IPS-18a (cell line): ENCODE measurements around the gene MAST4.

Source experiments
- H3K27ac ChIP-seq: one replicate; pipeline ENCODE4 v1.5.1; 2013; ENCODE audit warnings: low read length
- H3K27me3 ChIP-seq: one replicate; pipeline ENCODE4 v1.6.1; 2013; ENCODE audit warnings: mild to moderate bottlenecking, low read length; ENCODE audit not compliant: control insufficient read depth, insufficient read depth
- H3K36me3 ChIP-seq: one replicate; pipeline ENCODE4 v1.6.1; 2013; ENCODE audit warnings: low read depth, low read length; ENCODE audit not compliant: control insufficient read depth
- H3K4me1 ChIP-seq: one replicate; pipeline ENCODE4 v1.6.1; 2013; ENCODE audit warnings: low read depth, low read length; ENCODE audit not compliant: control insufficient read depth
- H3K4me3 ChIP-seq: one replicate; pipeline ENCODE4 v1.5.1; 2013; ENCODE audit warnings: low read length
- H3K9ac ChIP-seq: one replicate; pipeline ENCODE4 v1.6.1; 2013; ENCODE audit warnings: mild to moderate bottlenecking, low read length, moderate library complexity
- H3K9me3 ChIP-seq: one replicate; pipeline ENCODE4 v1.6.1; 2013; ENCODE audit warnings: low read depth, low read length; ENCODE audit not compliant: control insufficient read depth

Gene MAST4

GRCh38 chr5:66909364-66909763, 313.2 kb downstream of the MAST4 start:
- Histone ChIP-seq H3K4me3 (no peak overlapping the region), H3K27me3 (peaks cover 42% of the 10 kb centered on the region), H3K9me3 (no peaks in the 10 kb centered on the region)

GRCh38 chr5:66912787-66913186, 316.6 kb downstream of the MAST4 start:
- Histone ChIP-seq H3K4me3 (no peak overlapping the region), H3K36me3 (no peaks in the 10 kb centered on the region), H3K9ac (no peak overlapping the region), H3K27ac (no peak overlapping the region), H3K27me3 (peaks cover 8% of the 10 kb centered on the region), H3K9me3 (no peaks in the 10 kb centered on the region), H3K4me1 (peaks cover 7% of the 10 kb centered on the region)

More at GRCh38 chr5:66909364-66909763, 313.2 kb downstream of the MAST4 start:
- Histone ChIP-seq H3K4me1 (peaks cover 22% of the 10 kb centered on the region), H3K9ac (no peak overlapping the region), H3K27ac (no peak overlapping the region), H3K36me3 (no peaks in the 10 kb centered on the region)

- no peak overlapping the region for H3K4me3 ChIP-seq
- H3K27me3 ChIP-seq = no peaks in the 10 kb centered on the region
- no peak overlapping the region for H3K9ac ChIP-seq
- no peak overlapping the region for H3K27ac ChIP-seq
- H3K36me3 ChIP-seq = no peaks in the 10 kb centered on the region
- H3K4me1 ChIP-seq = no peaks in the 10 kb centered on the region
- no peaks in the 10 kb centered on the region for H3K9me3 ChIP-seq
Observed at GRCh38 chr5:66915531-66915930, 319.3 kb downstream of the MAST4 start.

- no peak overlapping the region for H3K4me3 ChIP-seq
- no peaks in the 10 kb centered on the region for H3K4me1 ChIP-seq
- H3K36me3 ChIP-seq = no peaks in the 10 kb centered on the region
- H3K27ac ChIP-seq = no peak overlapping the region
- no peak overlapping the region for H3K9ac ChIP-seq
- H3K27me3 ChIP-seq = no peaks in the 10 kb centered on the region
- no peaks in the 10 kb centered on the region for H3K9me3 ChIP-seq
Observed at GRCh38 chr5:66922881-66923280, 326.7 kb downstream of the MAST4 start.

GRCh38 chr5:66923457-66923856, 327.3 kb downstream of the MAST4 start:
- no peaks in the 10 kb centered on the region for H3K4me1 ChIP-seq
- H3K4me3 ChIP-seq = no peak overlapping the region
- no peaks in the 10 kb centered on the region for H3K27me3 ChIP-seq
- H3K9ac ChIP-seq = no peak overlapping the region
- H3K36me3 ChIP-seq = no peaks in the 10 kb centered on the region
- H3K9me3 ChIP-seq = no peaks in the 10 kb centered on the region
- no peak overlapping the region for H3K27ac ChIP-seq

- no peaks in the 10 kb centered on the region for H3K4me1 ChIP-seq
Observed at GRCh38 chr5:66923922-66924321, 327.7 kb downstream of the MAST4 start.

GRCh38 chr5:66927140-66927539, 330.9 kb downstream of the MAST4 start:
- no peaks in the 10 kb centered on the region for H3K27me3 ChIP-seq

More at GRCh38 chr5:66923922-66924321, 327.7 kb downstream of the MAST4 start:
- H3K27me3 ChIP-seq = no peaks in the 10 kb centered on the region
- no peaks in the 10 kb centered on the region for H3K9me3 ChIP-seq
- H3K36me3 ChIP-seq = no peaks in the 10 kb centered on the region
- H3K4me3 ChIP-seq = no peak overlapping the region
- H3K9ac ChIP-seq = no peak overlapping the region
- no peak overlapping the region for H3K27ac ChIP-seq

GRCh38 chr5:66929281-66929680, 333.1 kb downstream of the MAST4 start:
- no peaks in the 10 kb centered on the region for H3K4me1 ChIP-seq
- no peak overlapping the region for H3K27ac ChIP-seq
- H3K9ac ChIP-seq = no peak overlapping the region
- H3K4me3 ChIP-seq = no peak overlapping the region
- no peaks in the 10 kb centered on the region for H3K9me3 ChIP-seq
- no peaks in the 10 kb centered on the region for H3K27me3 ChIP-seq
- H3K36me3 ChIP-seq = no peaks in the 10 kb centered on the region

More at GRCh38 chr5:66927140-66927539, 330.9 kb downstream of the MAST4 start:
- no peaks in the 10 kb centered on the region for H3K9me3 ChIP-seq
- H3K27ac ChIP-seq = no peak overlapping the region
- H3K9ac ChIP-seq = no peak overlapping the region
- H3K4me3 ChIP-seq = no peak overlapping the region
- no peaks in the 10 kb centered on the region for H3K4me1 ChIP-seq
- no peaks in the 10 kb centered on the region for H3K36me3 ChIP-seq

- Histone ChIP-seq H3K27me3 (no peaks in the 10 kb centered on the region), H3K9ac (no peak overlapping the region), H3K27ac (no peak overlapping the region), H3K4me1 (no peaks in the 10 kb centered on the region), H3K9me3 (no peaks in the 10 kb centered on the region), H3K36me3 (no peaks in the 10 kb centered on the region), H3K4me3 (no peak overlapping the region)
Observed at GRCh38 chr5:66929995-66930394, 333.8 kb downstream of the MAST4 start.

- Histone ChIP-seq H3K4me3 (no peak overlapping the region), H3K36me3 (no peaks in the 10 kb centered on the region), H3K9ac (no peak overlapping the region), H3K9me3 (no peaks in the 10 kb centered on the region), H3K4me1 (no peaks in the 10 kb centered on the region), H3K27ac (no peak overlapping the region), H3K27me3 (no peaks in the 10 kb centered on the region)
Observed at GRCh38 chr5:66931651-66932050, 335.5 kb downstream of the MAST4 start.

- H3K4me3 ChIP-seq = no peak overlapping the region
- H3K4me1 ChIP-seq = no peaks in the 10 kb centered on the region
- H3K27ac ChIP-seq = no peak overlapping the region
- no peaks in the 10 kb centered on the region for H3K36me3 ChIP-seq
- H3K9ac ChIP-seq = no peak overlapping the region
- H3K9me3 ChIP-seq = no peaks in the 10 kb centered on the region
- no peaks in the 10 kb centered on the region for H3K27me3 ChIP-seq
Observed at GRCh38 chr5:66932457-66932856, 336.3 kb downstream of the MAST4 start.

GRCh38 chr5:66933066-66933465, 336.9 kb downstream of the MAST4 start:
- Histone ChIP-seq H3K9ac (no peak overlapping the region), H3K4me1 (no peaks in the 10 kb centered on the region), H3K27ac (no peak overlapping the region), H3K36me3 (no peaks in the 10 kb centered on the region), H3K27me3 (no peaks in the 10 kb centered on the region), H3K4me3 (no peak overlapping the region), H3K9me3 (no peaks in the 10 kb centered on the region)
